Activated naive CD4-positive, alpha-beta T cell treated with anti-CD3 and anti-CD28 coated beads, Interleukin-2, amount 50 U/mL, for 72 hours (primary cell): ENCODE data around the gene NUP62. TPM values are rescaled to one million over a fixed set of nuclear protein-coding genes. Genes with fewer than 3 reads are reported as not detected.
A peak's percentile ranks its signal among the peaks of the same experiment; 100 is the strongest.

ENCODE experiments used
- ATAC-seq, 2 donors: fragments of 150-1000 bp; cut with Tn5 transposase; 2 replicates each; pipeline ENCODE4 v1.10.0; 2021; ENCODE audit warnings: mild to moderate bottlenecking in 2 of 2, moderate library complexity in 2 of 2
- DNase-seq, 2 donors: peaks; one replicate each; pipeline ENCODE4 v3.0.0; 2021 to 2022; ENCODE audit warnings: low spot score in 2 of 2
- H3K27ac Mint-ChIP-seq, 2 donors: one replicate each; pipeline ENCODE4 v1.8.0; 2022; ENCODE audit warnings: mild to moderate bottlenecking in 2 of 2, mixed read lengths in 2 of 2
- H3K36me3 Mint-ChIP-seq, 2 donors: one replicate each; pipeline ENCODE4 v1.8.0; 2022; ENCODE audit warnings: mixed read lengths in 2 of 2
- H3K9me3 Mint-ChIP-seq, 2 donors: one replicate each; pipeline ENCODE4 v1.8.0; 2022; ENCODE audit warnings: mixed read lengths in 2 of 2
- total RNA-seq, 2 donors: library from RNA; stranded (reverse); gene quantifications; one replicate each; pipeline ENCODE4 v1.2.3, GENCODE V29; 2022

The NUP62 gene
- total RNA-seq, 2 donors from 2014 or later = 82.5 to 109 TPM

- Mint-ChIP-seq H3K9me3 (no peaks in the 10 kb centered on the region), H3K27ac (peak within 1 kb of the TSS; percentile 88 to 98), H3K36me3 (no peaks in the 10 kb centered on the region)
- ATAC-seq (peak; percentile 60 to 61), DNase-seq (peak in 1 of 2 donors; percentile 84)
Observed at GRCh38 chr19:49896863-49897621, 32.3 kb downstream of the NUP62 start, which contains the start of gene IL4I1. Gene IL4I1, minus strand, starts transcription at chr19:49896887. Its CDS starts 727 bp downstream, at chr19:49896160.

DNA sequence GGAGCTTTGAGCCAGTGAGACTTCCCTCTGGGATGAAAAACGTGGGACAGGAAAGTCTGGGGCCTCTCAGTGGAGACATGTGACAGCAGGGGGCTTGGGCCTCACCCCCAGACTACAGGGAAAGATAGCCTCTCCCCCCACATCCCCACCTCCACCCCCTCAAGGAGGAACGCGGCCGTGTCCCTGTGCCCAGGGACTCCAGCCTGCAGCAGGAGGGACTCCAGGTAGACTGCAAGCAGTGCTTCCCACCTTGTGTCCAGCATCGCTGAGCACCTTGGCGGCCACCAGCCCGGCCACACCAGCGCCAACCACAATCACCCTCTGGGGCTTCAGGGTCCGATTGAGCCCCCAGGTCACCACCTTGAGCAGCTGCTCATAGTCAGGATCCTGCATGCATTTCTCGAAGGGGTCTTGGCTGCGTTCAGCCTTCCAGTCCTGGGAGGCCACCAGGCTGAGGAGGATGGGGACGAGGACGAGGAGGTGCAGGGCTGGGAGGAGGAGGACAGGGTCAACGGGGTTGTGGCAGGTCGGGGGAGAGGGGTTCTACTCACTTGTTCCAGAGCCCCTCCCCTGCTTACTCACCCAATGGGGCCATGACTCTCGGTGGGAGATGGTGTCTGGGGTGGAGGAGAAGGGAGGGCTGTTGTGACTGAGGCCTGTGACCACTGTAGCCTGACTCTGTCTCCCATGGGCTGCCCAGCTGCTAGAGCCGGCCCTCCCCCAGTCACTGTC is 33.6 kb downstream of the NUP62 start:
- no peaks in the 10 kb centered on the region for H3K9me3 Mint-ChIP-seq
- H3K36me3 Mint-ChIP-seq = no peaks in the 10 kb centered on the region
- H3K27ac Mint-ChIP-seq = peak overlapping the region in 1 of 2 donors; percentile 88
- ATAC-seq (peak in 1 of 2 donors; percentile 12), DNase-seq (no peak)

DNA sequence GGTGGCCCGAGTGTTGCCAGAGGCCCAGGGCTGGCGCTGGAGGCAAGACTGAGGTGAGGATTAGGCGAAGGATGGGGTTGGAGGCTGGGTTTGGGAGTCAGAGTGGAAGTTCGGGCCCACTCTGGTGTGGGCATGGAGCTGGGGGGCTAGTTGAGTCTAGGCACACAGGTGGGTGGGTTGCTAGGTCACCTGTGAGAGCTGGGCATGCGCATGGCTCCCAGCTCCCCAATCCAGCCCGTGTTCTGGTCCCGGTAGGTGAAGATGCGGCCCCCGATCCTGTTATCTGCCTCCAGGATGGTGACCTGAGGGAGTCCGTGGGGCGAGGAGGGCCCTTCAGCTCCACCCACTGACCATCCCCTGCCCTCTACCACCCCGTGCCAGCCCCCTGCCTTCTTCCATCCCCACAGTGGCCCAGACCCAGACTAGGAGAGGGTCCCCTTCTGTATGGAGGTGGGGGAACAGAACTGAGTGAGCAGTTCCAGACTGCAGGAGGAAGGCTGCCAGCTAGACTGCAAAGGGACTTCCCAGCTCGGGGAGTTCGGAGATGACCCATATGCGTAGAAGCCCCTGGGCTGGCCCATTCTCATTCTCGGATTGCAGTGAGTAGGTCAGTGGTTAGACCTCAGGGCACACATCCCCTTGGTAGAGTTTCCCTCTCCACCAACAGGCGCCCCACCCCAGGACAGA is 34.3 kb downstream of the NUP62 start:
- ATAC-seq (peak in 1 of 2 donors; percentile 41), DNase-seq (peak in 1 of 2 donors; percentile 78)
- Mint-ChIP-seq H3K27ac (peak overlapping the region in 1 of 2 donors; percentile 88), H3K36me3 (peaks cover 0 to 3% of the 10 kb centered on the region in 2 donors), H3K9me3 (no peaks in the 10 kb centered on the region)

GRCh38 chr19:49894011-49894664 is 35.2 kb downstream of the NUP62 start:
- Mint-ChIP-seq H3K9me3 (no peaks in the 10 kb centered on the region), H3K27ac (peak overlapping the region in 1 of 2 donors; percentile 88), H3K36me3 (peaks cover 0 to 12% of the 10 kb centered on the region in 2 donors)
- ATAC-seq (no peak), DNase-seq (no peak)

- Mint-ChIP-seq H3K27ac (peak overlapping the region; percentile 18 to 19), H3K36me3 (peaks cover 0 to 12% of the 10 kb centered on the region in 2 donors), H3K9me3 (no peaks in the 10 kb centered on the region)
- ATAC-seq (no peak), DNase-seq (no peak)
Observed at GRCh38 chr19:49892716-49893115, 36.6 kb downstream of the NUP62 start.

- no peak for ATAC-seq
- no peaks in the 10 kb centered on the region for H3K9me3 Mint-ChIP-seq
- H3K27ac Mint-ChIP-seq = peak overlapping the region; percentile 23 to 29
- H3K36me3 Mint-ChIP-seq = peaks cover 0 to 12% of the 10 kb centered on the region in 2 donors
- DNase-seq = no peak
Observed at GRCh38 chr19:49891393-49891792, 37.9 kb downstream of the NUP62 start.

- ATAC-seq = peak; percentile 21 to 86
- no peaks in the 10 kb centered on the region for H3K9me3 Mint-ChIP-seq
- peaks cover under 1 to 12% of the 10 kb centered on the region in 2 donors for H3K36me3 Mint-ChIP-seq
- H3K27ac Mint-ChIP-seq = peak overlapping the region in 1 of 2 donors; percentile 81
- peak in 1 of 2 donors; percentile 58 for DNase-seq
Observed at GRCh38 chr19:49890349-49891311, 38.7 kb downstream of the NUP62 start.

GRCh38 chr19:49889687-49890348 is 39.5 kb downstream of the NUP62 start:
- peak; percentile 81 to 82 for DNase-seq
- Mint-ChIP-seq H3K36me3 (peaks cover 5 to 12% of the 10 kb centered on the region in 2 donors), H3K9me3 (no peaks in the 10 kb centered on the region), H3K27ac (peak overlapping the region in 1 of 2 donors; percentile 81)
- ATAC-seq = peak; percentile 39 to 72

GRCh38 chr19:49889038-49889686 is 40.1 kb downstream of the NUP62 start:
- H3K27ac Mint-ChIP-seq = peak overlapping the region in 1 of 2 donors; percentile 81
- ATAC-seq (no peak), DNase-seq (no peak)
- H3K9me3 Mint-ChIP-seq = no peaks in the 10 kb centered on the region
- H3K36me3 Mint-ChIP-seq = peaks cover 5 to 12% of the 10 kb centered on the region in 2 donors

DNA sequence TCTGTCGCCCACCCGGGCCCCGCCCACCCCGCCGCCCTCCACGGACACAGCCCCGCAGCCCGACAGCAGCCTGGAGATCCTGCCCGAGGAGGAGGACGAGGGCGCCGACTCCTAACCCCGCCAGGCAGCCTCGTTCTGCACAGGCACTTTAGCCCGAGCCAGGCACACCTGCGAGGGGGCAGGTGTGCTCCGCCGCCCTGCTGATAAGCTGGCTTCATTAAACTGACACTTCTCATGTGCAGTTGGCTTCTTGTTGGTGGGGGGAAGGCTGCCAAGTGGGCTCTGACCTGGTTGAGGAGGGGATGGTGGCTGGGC is 40.8 kb downstream of the NUP62 start:
- no peak for ATAC-seq
- no peaks in the 10 kb centered on the region for H3K9me3 Mint-ChIP-seq
- no peak overlapping the region for H3K27ac Mint-ChIP-seq
- H3K36me3 Mint-ChIP-seq = peaks cover 5 to 14% of the 10 kb centered on the region in 2 donors
- no peak for DNase-seq

DNA sequence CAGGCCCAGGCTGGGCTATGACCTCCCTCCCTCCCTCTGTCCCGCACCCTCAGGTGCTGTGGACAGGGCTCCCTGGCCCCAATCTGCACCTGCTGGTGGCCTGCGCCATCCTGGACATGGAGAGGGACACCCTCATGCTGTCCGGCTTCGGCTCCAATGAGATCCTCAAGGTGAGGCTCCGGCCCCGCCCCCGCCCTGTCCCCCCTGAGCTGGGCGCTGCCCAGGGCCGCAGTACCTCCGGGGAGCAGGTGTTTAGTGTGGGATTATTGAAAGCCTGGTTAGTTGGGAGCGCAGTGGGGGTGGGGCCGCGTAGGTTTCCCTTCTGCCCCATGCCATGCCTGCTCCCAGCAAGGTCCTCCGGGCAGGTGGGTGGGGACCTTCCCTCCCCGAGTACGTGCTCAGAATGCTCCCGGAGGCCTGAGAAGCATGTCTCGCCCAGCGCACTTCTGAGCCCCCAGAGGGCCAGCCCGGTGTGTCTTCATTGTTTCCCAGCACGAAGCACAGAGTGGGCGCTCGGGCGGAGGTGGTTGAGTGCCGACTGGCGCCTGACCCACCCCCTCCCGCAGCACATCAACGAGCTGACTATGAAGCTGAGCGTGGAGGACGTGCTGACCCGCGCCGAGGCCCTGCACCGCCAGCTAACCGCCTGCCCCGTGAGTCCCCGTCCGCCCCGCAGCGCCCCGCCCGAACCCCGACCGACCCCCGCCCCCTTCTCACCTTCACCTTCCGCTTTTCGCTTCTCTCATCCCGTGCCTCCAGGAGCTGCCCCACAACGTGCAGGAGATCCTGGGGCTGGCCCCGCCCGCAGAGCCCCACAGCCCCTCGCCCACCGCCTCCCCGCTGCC is 41.4 kb downstream of the NUP62 start:
- ATAC-seq = no peak
- DNase-seq = no peak
- no peaks in the 10 kb centered on the region for H3K9me3 Mint-ChIP-seq
- peaks cover 5 to 19% of the 10 kb centered on the region in 2 donors for H3K36me3 Mint-ChIP-seq
- no peak overlapping the region for H3K27ac Mint-ChIP-seq

GRCh38 chr19:49887037-49887664 is 42.2 kb downstream of the NUP62 start:
- Mint-ChIP-seq H3K9me3 (no peaks in the 10 kb centered on the region), H3K27ac (no peak overlapping the region), H3K36me3 (peaks cover 5 to 23% of the 10 kb centered on the region in 2 donors)
- no peak for DNase-seq
- no peak for ATAC-seq

- ATAC-seq (no peak), DNase-seq (no peak)
- H3K36me3 Mint-ChIP-seq = peaks cover 5 to 23% of the 10 kb centered on the region in 2 donors
- no peak overlapping the region for H3K27ac Mint-ChIP-seq
- no peaks in the 10 kb centered on the region for H3K9me3 Mint-ChIP-seq
Observed at GRCh38 chr19:49884760-49885159, 44.5 kb downstream of the NUP62 start.
